ENCODE measurements around the gene TBC1D32. TPM values are rescaled to one million over a fixed set of nuclear protein-coding genes. Genes with fewer than 3 reads are reported as not detected.
"Not testable (repeated sequence)": the region's sequence is repeated elsewhere in the genome, so short reads cannot be mapped to it uniquely, and the experiment has no call there.

The TBC1D32 gene
- total RNA-seq, 1 donor from 2014 or later, result 13.4 TPM

GRCh38 chr6:121310495-121310894 lies 23.8 kb downstream of the TBC1D32 start:
- no peak for TF ChIP-seq CTCF (IDR thresholded peaks at IDR 0.05)
- peak overlapping the region; percentile 73 for H3K27ac Mint-ChIP-seq (ENCODE audit: unreplicated experiment)
- H3K4me3 Mint-ChIP-seq (ENCODE audit: unreplicated experiment), result no peak overlapping the region
- peaks cover 19% of the 10 kb centered on the region for H3K4me1 Mint-ChIP-seq (ENCODE audit: unreplicated experiment)
- no peaks in the 10 kb centered on the region for H3K27me3 Mint-ChIP-seq (ENCODE audit: unreplicated experiment)
- no peaks in the 10 kb centered on the region for H3K9me3 Mint-ChIP-seq (ENCODE audit: unreplicated experiment)
- peaks cover 1% of the 10 kb centered on the region for H3K36me3 Mint-ChIP-seq (ENCODE audit: unreplicated experiment)
- DNase-seq (ENCODE audit: extremely low spot score, unreplicated experiment), result no peak

DNA sequence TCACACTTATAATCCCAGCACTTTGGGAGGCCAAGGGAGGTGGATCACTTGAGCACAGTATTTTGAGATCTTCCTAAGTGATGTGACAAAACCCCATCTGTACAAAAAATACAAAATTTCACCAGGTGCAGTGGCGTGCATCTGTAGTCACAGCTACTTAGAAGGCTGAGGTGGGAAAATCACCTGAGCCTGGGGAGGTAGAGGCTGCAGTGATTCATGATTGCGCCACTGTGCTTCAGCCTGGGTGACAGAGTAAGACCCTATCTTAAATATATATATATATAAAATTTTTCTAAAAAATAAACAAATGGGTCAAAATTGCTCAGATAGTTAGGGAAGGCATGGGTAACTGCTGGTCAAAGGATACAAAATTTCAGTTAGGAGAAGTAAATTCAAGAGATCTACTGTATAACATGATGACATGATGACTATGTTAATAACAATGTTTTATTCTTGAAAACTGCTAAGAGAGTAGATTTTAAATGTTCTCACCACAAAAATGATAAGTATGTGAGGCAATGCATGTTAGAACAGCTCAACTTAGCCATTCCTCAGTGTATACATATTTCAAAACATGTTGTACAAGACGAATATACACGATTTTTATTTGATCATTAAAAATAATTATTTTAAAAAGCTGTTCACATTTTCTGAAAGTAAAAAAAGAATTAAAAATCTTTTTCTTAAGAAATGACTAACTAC lies 24.4 kb downstream of the TBC1D32 start:
- Mint-ChIP-seq H3K4me3 (ENCODE audit: unreplicated experiment) (no peak overlapping the region), H3K27ac (ENCODE audit: unreplicated experiment) (peak overlapping the region; percentile 73), H3K27me3 (ENCODE audit: unreplicated experiment) (no peaks in the 10 kb centered on the region), H3K4me1 (ENCODE audit: unreplicated experiment) (peaks cover 19% of the 10 kb centered on the region), H3K36me3 (ENCODE audit: unreplicated experiment) (peaks cover 1% of the 10 kb centered on the region), H3K9me3 (ENCODE audit: unreplicated experiment) (no peaks in the 10 kb centered on the region)
- DNase-seq (ENCODE audit: extremely low spot score, unreplicated experiment), result no peak
- TF ChIP-seq CTCF (IDR thresholded peaks at IDR 0.05), result no peak

DNA sequence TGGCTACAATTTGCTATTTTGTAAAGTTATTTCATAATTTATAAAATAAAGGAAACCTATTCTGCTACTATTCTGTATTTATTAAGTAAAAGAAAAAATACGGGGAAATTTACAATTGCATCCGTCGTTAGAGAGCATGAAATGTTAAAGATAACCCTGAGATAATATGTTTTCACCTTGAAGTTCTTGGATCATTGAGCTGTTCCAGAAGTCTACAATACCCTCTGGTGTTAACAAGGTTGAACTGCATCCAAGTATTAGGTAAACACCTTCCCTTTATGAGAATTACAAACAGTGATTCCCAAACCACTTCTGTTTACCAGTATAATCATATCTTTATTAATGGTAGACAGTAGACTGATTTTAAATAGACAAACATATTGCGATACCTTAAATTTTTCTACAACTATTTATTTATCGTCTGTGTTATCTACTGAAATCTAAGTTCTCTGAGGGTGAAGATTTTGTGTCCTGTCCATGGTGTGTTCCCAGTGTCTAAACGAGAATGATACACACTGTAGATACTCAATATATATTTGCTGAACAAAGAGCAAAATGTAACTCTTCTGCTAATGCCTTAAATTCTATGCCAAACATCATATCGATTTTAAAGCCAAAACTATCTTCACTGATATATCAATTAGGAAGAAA lies 28.2 kb downstream of the TBC1D32 start:
- peak; percentile 71 for TF ChIP-seq CTCF (IDR thresholded peaks at IDR 0.05)
- Mint-ChIP-seq H3K4me1 (ENCODE audit: unreplicated experiment) (peaks cover 19% of the 10 kb centered on the region), H3K27me3 (ENCODE audit: unreplicated experiment) (no peaks in the 10 kb centered on the region), H3K27ac (ENCODE audit: unreplicated experiment) (no peak overlapping the region), H3K36me3 (ENCODE audit: unreplicated experiment) (peaks cover 5% of the 10 kb centered on the region), H3K4me3 (ENCODE audit: unreplicated experiment) (no peak overlapping the region), H3K9me3 (ENCODE audit: unreplicated experiment) (no peaks in the 10 kb centered on the region)
- DNase-seq (ENCODE audit: extremely low spot score, unreplicated experiment), result no peak

DNA sequence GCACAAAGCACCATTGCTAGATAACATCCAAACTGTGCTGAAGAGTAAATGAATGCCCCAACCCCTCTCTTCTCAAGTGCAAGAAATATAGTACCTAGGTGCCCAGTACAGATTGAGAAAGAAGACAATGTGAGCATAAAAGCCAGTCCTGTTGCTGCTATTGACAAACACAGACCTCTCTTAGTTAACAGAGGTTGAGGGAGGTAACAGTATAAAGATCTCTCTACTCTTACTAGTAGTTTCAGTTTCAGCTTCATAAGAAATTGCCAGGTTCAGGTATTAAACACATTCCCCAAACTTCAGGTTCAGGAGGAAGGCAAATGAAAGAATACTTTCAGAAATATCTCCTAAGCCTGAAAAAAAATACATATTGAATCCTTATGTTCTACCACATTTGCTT lies 31.4 kb downstream of the TBC1D32 start:
- H3K9me3 Mint-ChIP-seq (ENCODE audit: unreplicated experiment), result no peaks in the 10 kb centered on the region
- H3K36me3 Mint-ChIP-seq (ENCODE audit: unreplicated experiment), result peaks cover 14% of the 10 kb centered on the region
- DNase-seq (ENCODE audit: extremely low spot score, unreplicated experiment), result no peak
- no peaks in the 10 kb centered on the region for H3K27me3 Mint-ChIP-seq (ENCODE audit: unreplicated experiment)
- TF ChIP-seq CTCF (IDR thresholded peaks at IDR 0.05), result no peak
- no peak overlapping the region for H3K27ac Mint-ChIP-seq (ENCODE audit: unreplicated experiment)
- no peaks in the 10 kb centered on the region for H3K4me1 Mint-ChIP-seq (ENCODE audit: unreplicated experiment)
- no peak overlapping the region for H3K4me3 Mint-ChIP-seq (ENCODE audit: unreplicated experiment)

DNA sequence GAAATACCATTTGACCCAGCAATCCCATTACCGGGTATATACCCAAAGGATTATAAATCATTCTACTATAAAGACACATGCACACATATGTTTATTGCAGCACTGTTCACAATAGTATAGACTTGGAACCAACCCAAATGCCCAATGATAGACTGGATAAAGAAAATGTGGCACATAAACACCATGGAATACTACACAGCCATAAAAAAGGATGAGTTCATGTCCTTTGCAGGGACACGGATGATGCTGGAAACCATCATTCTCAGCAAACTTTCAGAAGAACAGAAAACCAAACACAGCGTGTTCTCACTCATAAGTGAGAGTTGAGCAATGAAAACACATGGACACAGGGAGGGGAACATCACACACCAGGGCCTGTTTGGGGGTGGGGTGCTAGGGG lies 33.1 kb downstream of the TBC1D32 start:
- not testable (repeated sequence) for H3K4me1 Mint-ChIP-seq (ENCODE audit: unreplicated experiment); H3K27me3 Mint-ChIP-seq (ENCODE audit: unreplicated experiment); H3K9me3 Mint-ChIP-seq (ENCODE audit: unreplicated experiment); DNase-seq (ENCODE audit: extremely low spot score, unreplicated experiment); H3K4me3 Mint-ChIP-seq (ENCODE audit: unreplicated experiment); H3K27ac Mint-ChIP-seq (ENCODE audit: unreplicated experiment)
- H3K36me3 Mint-ChIP-seq (ENCODE audit: unreplicated experiment), result peaks cover 17% of the 10 kb centered on the region
